Endothelial cell of umbilical vein (primary cell): ENCODE data around the gene TRIM14. TPM values are rescaled to one million over a fixed set of nuclear protein-coding genes. Genes with fewer than 3 reads are reported as not detected.

ENCODE experiments used
- BruUV-seq: library from RNA; stranded (reverse); fragments of 400-500 nt; replicated peaks from 2 replicates; lab custom pipeline; 2021; lab: Mats Ljungman, UMichigan
- CTCF ChIA-PET: fragments of 300-600, 350-600 bp; sonication (Branson Sonifier 250); formaldehyde crosslinking; loops from one replicate; lab custom pipeline; 2021; ENCODE audit warnings: antibody characterized with exemption, inconsistent platforms; lab: Charles Lee
- POLR2A ChIA-PET: fragments of 300-600, 350-600 bp; sonication (Branson Sonifier 250); formaldehyde crosslinking; loops from one replicate; lab custom pipeline; 2021; ENCODE audit warnings: antibody characterized with exemption, inconsistent platforms; lab: Charles Lee
- DNase-seq: peaks from one replicate; pipeline ENCODE4 v3.0.0-alpha.2; 2011; ENCODE audit warnings: low read depth, low spot score
- FAIRE-seq: peaks from 2 replicates; lab custom pipeline; 2011; peaks lifted over from hg19 to GRCh38; lab: Jason Lieb, UNC
- H2AFZ ChIP-seq: 2 replicates; pipeline ENCODE4 v1.6.0; 2012; ENCODE audit warnings: low read depth, low read length, control low read depth, inconsistent platforms
- H3K27ac ChIP-seq: 2 replicates; pipeline ENCODE4 v1.5.1; 2011; ENCODE audit warnings: low read depth, mild to moderate bottlenecking, control low read depth, low read length, moderate library complexity; ENCODE audit not compliant: insufficient read depth
- H3K27me3 ChIP-seq, 2 experiments: 2 replicates each; pipeline versions ENCODE4 v1.6.0 to v1.6.1; 2011; ENCODE audit warnings: low read length in 2 of 2, mixed read lengths in 1 of 2; ENCODE audit not compliant: control insufficient read depth in 2 of 2, insufficient read depth in 2 of 2
- H3K36me3 ChIP-seq, 2 experiments: 2 replicates in 1 of 2; 3 replicates in 1 of 2; pipeline ENCODE4 v1.5.1; 2011; ENCODE audit warnings: low read length in 2 of 2, mild to moderate bottlenecking in 1 of 2, moderate library complexity in 1 of 2; ENCODE audit not compliant: control insufficient read depth in 2 of 2, insufficient read depth in 2 of 2; ENCODE audit errors: extremely low read depth in 1 of 2
- H3K4me1 ChIP-seq: 3 replicates; pipeline ENCODE4 v1.5.1; 2011; ENCODE audit warnings: mild to moderate bottlenecking, low read length; ENCODE audit not compliant: control insufficient read depth, insufficient read depth; ENCODE audit errors: extremely low read depth
- H3K4me2 ChIP-seq: 2 replicates; pipeline ENCODE4 v1.6.1; 2011; ENCODE audit warnings: low read length, control low read depth, mixed read lengths; ENCODE audit not compliant: insufficient read depth
- H3K4me3 ChIP-seq, 3 experiments: fragments of 200-600 bp in 1 of 3; sonication (generic), shearing (Covaris generic) in 1 of 3; replicated peaks in 1 of 3; 2 replicates each; pipeline ENCODE4 v1.5.1; 2011 to 2016; ENCODE audit warnings: control low read depth in 3 of 3, low read length in 3 of 3, mild to moderate bottlenecking in 2 of 3, inconsistent platforms in 1 of 3, low read depth in 1 of 3, moderate library complexity in 1 of 3; ENCODE audit not compliant: insufficient read depth in 1 of 3
- H3K79me2 ChIP-seq: 2 replicates; pipeline ENCODE4 v1.6.0; 2012; ENCODE audit warnings: low read length, inconsistent platforms; ENCODE audit not compliant: control insufficient read depth, insufficient read depth
- H3K9ac ChIP-seq: replicated peaks from 2 replicates; pipeline ENCODE3; 2011; ENCODE audit warnings: low read length, control low read depth; ENCODE audit not compliant: insufficient read depth; ENCODE audit errors: extremely low read depth
- H3K9me1 ChIP-seq: replicated peaks from 3 replicates; pipeline ENCODE4 v1.6.0; 2011; ENCODE audit warnings: mild to moderate bottlenecking, low read length; ENCODE audit not compliant: control insufficient read depth, insufficient read depth; ENCODE audit errors: extremely low read depth
- H3K9me3 ChIP-seq: replicated peaks from 2 replicates; pipeline ENCODE4 v1.5.1; 2012; ENCODE audit warnings: low read length, inconsistent platforms; ENCODE audit not compliant: control insufficient read depth, insufficient read depth
- H4K20me1 ChIP-seq: replicated peaks from 2 replicates; pipeline ENCODE3; 2011; ENCODE audit warnings: mild to moderate bottlenecking, low read length; ENCODE audit not compliant: control insufficient read depth, insufficient read depth; ENCODE audit errors: extremely low read depth
- CTCF ChIP-seq, 2 donors: IDR thresholded peaks; 1 replicate in 1 of 2; 2 replicates in 1 of 2; pipeline ENCODE4 v1.5.1; 2011; ENCODE audit warnings: low read length in 2 of 2, mild to moderate bottlenecking in 2 of 2, moderate library complexity in 2 of 2, control low read depth in 1 of 2, inconsistent platforms in 1 of 2, low read depth in 1 of 2; ENCODE audit not compliant: insufficient read depth in 1 of 2; ENCODE audit errors: extremely low read depth in 1 of 2
- EZH2 ChIP-seq: IDR thresholded peaks from 2 replicates; pipeline ENCODE4 v1.6.1; 2012; ENCODE audit warnings: borderline replicate concordance, low read depth, mild to moderate bottlenecking, moderate library complexity, low read length, inconsistent platforms; ENCODE audit not compliant: severe bottlenecking
- FOS ChIP-seq: IDR thresholded peaks from 2 replicates; pipeline ENCODE4 v1.6.1; 2011; ENCODE audit warnings: mild to moderate bottlenecking, low read length, moderate library complexity, borderline replicate concordance; ENCODE audit not compliant: insufficient read depth
- GATA2 ChIP-seq: IDR thresholded peaks from 2 replicates; pipeline ENCODE4 v1.7.0; 2011; ENCODE audit warnings: low read depth, mild to moderate bottlenecking, moderate library complexity, mixed read lengths, low read length; ENCODE audit not compliant: insufficient read length, insufficient read depth
- JUN ChIP-seq: IDR thresholded peaks from 2 replicates; pipeline ENCODE4 v1.6.1; 2011; ENCODE audit warnings: borderline replicate concordance, low read depth; ENCODE audit not compliant: insufficient read length, insufficient read depth
- MAX ChIP-seq: IDR thresholded peaks from 2 replicates; pipeline ENCODE4 v1.6.1; 2011; ENCODE audit not compliant: insufficient read depth, insufficient read length
- MYC ChIP-seq: IDR thresholded peaks from one replicate; pipeline ENCODE4 v1.6.1; 2011; ENCODE audit warnings: mild to moderate bottlenecking, low read depth, low read length
- POLR2A ChIP-seq: IDR thresholded peaks from 2 replicates; pipeline ENCODE4 v1.6.1; 2012; ENCODE audit warnings: low read depth, mild to moderate bottlenecking, control low read depth, low read length
- POLR2AphosphoS5 ChIP-seq: IDR thresholded peaks from 2 replicates; pipeline ENCODE4 v1.6.1; 2012; ENCODE audit warnings: low read depth, mild to moderate bottlenecking, control low read depth, low read length, moderate library complexity; ENCODE audit not compliant: insufficient read depth
- dilution Hi-C: fragments of 300-500 bp; cut with MboI; formaldehyde crosslinking; loops from one replicate; pipeline ENCODE4 v1.15.0; 2019; ENCODE audit warnings: low sequenced_read_pairs; ENCODE audit not compliant: extremely low pct_ligation_motif_present
- intact Hi-C: fragments of 100-400 bp; cut with micrococcal nuclease; formaldehyde crosslinking; loops from one replicate; pipeline ENCODE4 v1.10.0; 2022
- polyA plus RNA-seq, 4 experiments: library from polyadenylated mRNA; depleted of rRNA in 3 of 4; stranded (reverse) in 3 of 4; unstranded in 1 of 4; fragments of >200 nt; gene quantifications; 2 replicates each; pipeline versions ENCODE4 v1.2.1 to v1.2.3, GENCODE V29; 2011 to 2012; ENCODE audit warnings: missing spikeins in 1 of 4
- total RNA-seq: library from RNA; stranded (reverse); gene quantifications from 2 replicates; pipeline ENCODE4 v1.2.3, GENCODE V29; 2021

TRIM14 gene
- total and polyA plus RNA-seq, 2 donors (not counting 3 experiments of a cell fraction or from before 2014, with no cell fraction given) = 4.8 to 10.7 TPM

DNA sequence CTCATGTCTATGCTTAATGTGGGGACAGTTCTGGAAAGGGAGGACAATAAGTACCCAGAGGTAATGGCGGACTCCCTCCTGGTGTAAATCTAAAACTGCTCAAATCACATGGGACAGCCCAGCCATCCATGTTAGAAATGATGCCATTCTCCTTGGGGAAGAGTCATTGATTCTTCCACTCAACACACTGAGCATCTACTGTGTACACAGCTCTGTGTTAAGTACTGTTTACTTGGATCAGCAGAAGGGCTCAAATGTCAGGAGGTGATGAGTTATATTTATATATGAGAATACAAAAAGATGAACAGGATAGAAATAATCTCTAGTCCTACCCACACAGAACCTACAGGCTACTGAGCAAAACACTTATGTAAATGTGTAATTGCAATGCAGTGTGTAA lies 94.3 kb downstream of the TRIM14 start:
- no peaks in the 10 kb centered on the region for H3K27me3 ChIP-seq
- intact Hi-C loops = no loop called here
- dilution Hi-C loops = no loop called here
- no peaks in the 10 kb centered on the region for H4K20me1 ChIP-seq
- BruUV-seq = no TSS peak
- CTCF ChIA-PET = interaction anchor here (0.6 to 4.2 kb wide), 5 partner anchors 11 to 42 kb away, joined by 3 to 31 read pairs (median 5); partner anchors contain the start of gene ANP32B
- peaks cover 18% of the 10 kb centered on the region for H3K4me1 ChIP-seq
- H3K4me2 ChIP-seq = no peak overlapping the region
- H3K9ac ChIP-seq = no peak overlapping the region
- H3K27ac ChIP-seq = no peak overlapping the region
- DNase-seq = no peak
- FAIRE-seq = no peak
- TF ChIP-seq JUN (no peak), POLR2AphosphoS5 (no peak), EZH2 (no peak), POLR2A (no peak), GATA2 (no peak), FOS (no peak), MYC (no peak), CTCF (IDR thresholded peaks at IDR 0.05; ENCODE audit: extremely low read depth in 1 of 2, insufficient read depth in 1 of 2, low read depth in 1 of 2, low read length in 2 of 2) (no peak), MAX (no peak)
- H3K4me3 ChIP-seq = no peak overlapping the region
- H3K36me3 ChIP-seq = no peaks in the 10 kb centered on the region
- POLR2A ChIA-PET = interaction anchor here (0.9 kb wide), 1 partner anchor 11 kb away, joined by 3 read pairs; no protein-coding TSS in a partner anchor
- H3K9me3 ChIP-seq = no peaks in the 10 kb centered on the region
- H3K79me2 ChIP-seq = no peaks in the 10 kb centered on the region
- no peaks in the 10 kb centered on the region for H3K9me1 ChIP-seq
- H2AFZ ChIP-seq = no peak overlapping the region
